ENCODE results near the gene GATD1. TPM values are rescaled to one million over a fixed set of nuclear protein-coding genes. Genes with fewer than 3 reads are reported as not detected.
A peak's percentile ranks its signal among the peaks of the same experiment; 100 is the strongest.

GATD1 gene
- total RNA-seq, 1 donor from 2014 or later = 81.7 TPM

DNA sequence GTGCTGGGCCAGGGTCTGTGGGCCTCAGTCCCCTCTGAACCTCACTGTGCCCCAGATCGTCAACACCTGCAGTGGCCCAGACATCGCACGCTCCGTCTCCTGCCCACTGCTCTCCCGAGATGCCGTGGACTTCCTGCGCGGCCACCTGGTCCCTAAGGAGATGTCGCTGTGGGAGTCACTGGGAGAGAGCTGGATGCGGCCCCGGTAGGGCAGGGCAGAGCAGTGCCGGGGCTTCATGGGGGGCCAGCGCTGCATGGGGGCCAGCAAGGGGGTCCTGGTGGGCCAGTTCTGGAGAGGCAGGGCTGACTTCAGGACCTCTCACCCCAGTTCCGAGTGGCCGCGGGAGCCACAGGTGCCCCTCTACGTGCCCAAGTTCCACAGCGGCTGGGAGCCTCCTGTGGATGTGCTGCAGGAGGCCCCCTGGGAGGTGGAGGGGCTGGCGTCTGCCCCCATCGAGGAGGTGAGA, 54.9 kb downstream of the GATD1 start:
- DNase-seq = no peak
- intact Hi-C loops (cut with micrococcal nuclease) = loop anchor here (5.0 kb wide), 1 partner anchor 145 kb away; the partner anchor contains the start of gene PHRF1
- peaks cover 13% of the 10 kb centered on the region for H3K4me1 Mint-ChIP-seq
- H3K27ac Mint-ChIP-seq = no peak overlapping the region
- no peak overlapping the region for H3K4me3 Mint-ChIP-seq
- no peaks in the 10 kb centered on the region for H3K36me3 Mint-ChIP-seq (ENCODE audit: low read depth)
- peaks cover 20% of the 10 kb centered on the region for H3K27me3 Mint-ChIP-seq
- H3K9me3 Mint-ChIP-seq = no peaks in the 10 kb centered on the region

DNA sequence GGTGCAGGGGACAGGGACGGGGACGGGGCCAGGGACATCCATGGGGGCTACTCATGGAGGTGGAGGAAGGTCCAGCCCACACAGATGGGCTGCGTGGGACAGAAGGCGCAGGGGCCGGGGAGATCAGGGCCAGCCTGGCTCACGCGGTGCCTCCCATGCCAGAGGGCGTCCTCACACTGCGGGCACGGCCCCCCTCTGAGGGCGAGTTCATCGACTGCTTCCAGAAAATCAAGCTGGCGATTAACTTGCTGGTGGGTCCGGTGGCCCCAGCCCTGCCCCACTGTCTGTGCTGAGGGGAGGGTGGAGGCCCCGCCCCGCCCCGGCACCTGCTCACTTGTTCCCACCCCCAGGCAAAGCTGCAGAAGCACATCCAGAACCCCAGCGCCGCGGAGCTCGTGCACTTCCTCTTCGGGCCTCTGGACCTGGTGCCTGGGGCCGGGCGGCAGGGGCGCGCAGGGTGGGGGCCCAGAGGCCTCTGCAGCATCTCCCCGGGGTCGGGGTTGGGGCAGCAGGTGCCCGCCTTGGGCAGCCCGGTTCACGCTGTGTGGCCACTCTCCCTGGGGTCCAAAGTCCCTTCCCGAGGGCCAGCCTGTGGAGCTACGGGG, 55.4 kb downstream of the GATD1 start:
- peaks cover 13% of the 10 kb centered on the region for H3K4me1 Mint-ChIP-seq
- H3K9me3 Mint-ChIP-seq = no peaks in the 10 kb centered on the region
- peak overlapping the region; percentile 53 for H3K4me3 Mint-ChIP-seq
- H3K27ac Mint-ChIP-seq = no peak overlapping the region
- DNase-seq = peak; percentile 85
- H3K36me3 Mint-ChIP-seq (ENCODE audit: low read depth) = no peaks in the 10 kb centered on the region
- intact Hi-C loops (cut with micrococcal nuclease) = loop anchor here (5.0 kb wide), 1 partner anchor 145 kb away; the partner anchor contains the start of gene PHRF1
- H3K27me3 Mint-ChIP-seq = peaks cover 20% of the 10 kb centered on the region

DNA sequence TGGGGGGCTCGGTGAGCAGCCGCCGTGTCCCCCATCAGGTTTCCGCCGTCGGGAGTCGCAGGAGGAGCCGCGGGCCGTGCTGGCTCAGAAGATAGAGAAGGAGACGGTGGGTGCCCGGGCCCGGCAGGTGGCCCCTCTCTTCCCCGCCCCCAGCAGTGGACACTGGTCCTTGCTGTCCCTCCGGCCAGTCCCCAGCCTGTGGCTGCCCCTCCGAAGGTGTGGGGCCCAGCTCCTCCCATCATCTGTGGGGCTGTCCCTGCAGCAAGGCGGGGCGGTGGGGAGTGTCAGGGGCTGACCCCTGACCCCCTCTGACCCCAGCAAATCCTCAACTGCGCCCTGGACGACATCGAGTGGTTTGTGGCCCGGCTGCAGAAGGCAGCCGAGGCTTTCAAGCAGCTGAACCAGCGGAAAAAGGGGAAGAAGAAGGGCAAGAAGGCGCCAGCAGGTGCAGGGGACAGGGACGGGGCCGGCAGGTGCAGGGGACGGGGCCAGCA, 56.0 kb downstream of the GATD1 start:
- intact Hi-C loops (cut with micrococcal nuclease) = loop anchor here (5.0 kb wide), 1 partner anchor 144 kb away; the partner anchor contains the start of gene PHRF1

DNA sequence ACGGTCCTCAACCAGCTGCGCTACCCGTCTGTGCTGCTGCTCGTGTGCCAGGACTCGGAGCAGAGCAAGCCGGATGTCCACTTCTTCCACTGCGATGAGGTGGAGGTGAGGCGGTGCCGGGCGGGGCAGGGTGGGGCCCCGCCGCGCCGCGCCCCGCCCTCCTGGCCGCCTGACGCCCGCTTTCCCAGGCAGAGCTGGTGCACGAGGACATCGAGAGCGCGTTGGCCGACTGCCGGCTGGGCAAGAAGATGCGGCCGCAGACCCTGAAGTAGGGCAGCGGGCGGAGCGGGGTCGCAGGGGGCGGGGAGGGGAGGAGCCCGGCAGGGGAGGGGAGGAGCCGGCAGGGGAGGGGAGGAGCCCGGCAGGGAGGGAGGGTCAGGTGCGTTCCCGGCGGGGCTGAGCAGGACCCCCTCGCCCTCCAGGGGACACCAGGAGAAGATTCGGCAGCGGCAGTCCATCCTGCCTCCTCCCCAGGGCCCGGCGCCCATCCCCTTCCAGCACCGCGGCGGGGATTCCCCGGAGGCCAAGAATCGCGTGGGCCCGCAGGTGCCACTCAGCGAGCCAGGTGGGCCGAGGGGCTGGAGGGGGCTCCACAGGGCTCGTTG, 56.5 kb downstream of the GATD1 start:
- Mint-ChIP-seq H3K4me3 (peak overlapping the region; percentile 53), H3K36me3 (ENCODE audit: low read depth) (no peaks in the 10 kb centered on the region), H3K27me3 (peaks cover 24% of the 10 kb centered on the region), H3K4me1 (peaks cover 11% of the 10 kb centered on the region), H3K9me3 (no peaks in the 10 kb centered on the region), H3K27ac (no peak overlapping the region)
- peak; percentile 75 for DNase-seq
- intact Hi-C loops (cut with micrococcal nuclease) = loop anchor here (5.0 kb wide), 1 partner anchor 143 kb away; the partner anchor contains the start of gene PHRF1

More for the DNA sequence above, 56.0 kb downstream of the GATD1 start:
- Mint-ChIP-seq H3K27ac (no peak overlapping the region), H3K4me3 (peak overlapping the region; percentile 53), H3K27me3 (peaks cover 24% of the 10 kb centered on the region), H3K36me3 (ENCODE audit: low read depth) (no peaks in the 10 kb centered on the region), H3K9me3 (no peaks in the 10 kb centered on the region), H3K4me1 (peaks cover 11% of the 10 kb centered on the region)
- no peak for DNase-seq

DNA sequence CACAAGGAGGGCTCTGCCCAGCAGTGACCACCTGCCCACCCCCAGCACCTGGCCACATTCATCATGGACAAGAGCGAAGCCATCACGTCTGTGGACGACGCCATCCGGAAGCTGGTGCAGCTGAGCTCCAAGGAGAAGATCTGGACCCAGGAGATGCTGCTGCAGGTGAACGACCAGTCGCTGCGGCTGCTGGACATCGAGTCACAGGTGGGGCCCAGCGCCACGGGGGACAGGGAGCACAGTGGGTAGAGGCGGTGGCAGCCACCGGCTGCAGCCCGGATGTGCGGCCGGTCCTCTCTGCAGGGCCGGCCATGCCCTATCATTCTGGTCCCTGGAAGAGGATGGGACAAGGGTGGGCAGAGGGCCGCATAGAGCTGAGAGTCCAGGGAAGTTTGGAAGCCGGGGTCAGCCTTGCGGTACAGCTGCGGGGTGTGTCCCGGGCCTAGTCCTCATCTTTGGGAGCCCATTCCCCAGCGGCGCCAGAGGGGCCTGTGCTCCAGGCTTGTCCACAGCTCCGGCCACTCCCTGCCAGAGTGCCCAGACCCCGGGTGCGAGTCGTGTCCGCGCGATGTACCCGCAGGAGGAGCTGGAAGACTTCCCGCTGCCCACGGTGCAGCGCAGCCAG, 57.2 kb downstream of the GATD1 start:
- intact Hi-C loops (cut with micrococcal nuclease) = loop anchor here (5.0 kb wide), 1 partner anchor 143 kb away; the partner anchor contains the start of gene PHRF1
- peaks cover 9% of the 10 kb centered on the region for H3K4me1 Mint-ChIP-seq
- H3K4me3 Mint-ChIP-seq = peak overlapping the region; percentile 51
- H3K36me3 Mint-ChIP-seq (ENCODE audit: low read depth) = no peaks in the 10 kb centered on the region
- peaks cover 24% of the 10 kb centered on the region for H3K27me3 Mint-ChIP-seq
- no peak overlapping the region for H3K27ac Mint-ChIP-seq
- no peak for DNase-seq
- no peaks in the 10 kb centered on the region for H3K9me3 Mint-ChIP-seq

- Mint-ChIP-seq H3K27me3 (peaks cover 24% of the 10 kb centered on the region), H3K4me1 (peaks cover 7% of the 10 kb centered on the region), H3K4me3 (peak overlapping the region; percentile 51), H3K36me3 (ENCODE audit: low read depth) (no peaks in the 10 kb centered on the region), H3K9me3 (no peaks in the 10 kb centered on the region), H3K27ac (no peak overlapping the region)
- no peak for DNase-seq
- intact Hi-C loops (cut with micrococcal nuclease) = loop anchor here (5.0 kb wide), 1 partner anchor 142 kb away; the partner anchor contains the start of gene PHRF1
These were observed 57.9 kb downstream of the GATD1 start for GRCh38 chr11:719214-720016.

Other genes with a start within 250 kb of the GATD1 start
- gene HRAS, start 241.9 kb downstream of the GATD1 start, total RNA-seq = 70.8 and 94.4 TPM in 2 replicates
- 2.1 and 2.3 TPM in 2 replicates for gene LRRC56, start 240.0 kb downstream of the GATD1 start, total RNA-seq
- gene LMNTD2, start 216.7 kb downstream of the GATD1 start, total RNA-seq = 0.47 and 1.1 TPM in 2 replicates
- 21.8 and 23.1 TPM in 2 replicates for gene RASSF7, start 216.5 kb downstream of the GATD1 start, total RNA-seq
- gene PHRF1, start 201.0 kb downstream of the GATD1 start, total RNA-seq = 54.8 and 57.4 TPM in 2 replicates
- 42.8 and 45.3 TPM in 2 replicates for gene IRF7, start 161.5 kb downstream of the GATD1 start, total RNA-seq
- gene CDHR5, start 152.5 kb downstream of the GATD1 start, total RNA-seq = not detected in 2 replicates
- not detected in 2 replicates for gene SCT, start 150.3 kb downstream of the GATD1 start, total RNA-seq
- gene DRD4, start 140.2 kb downstream of the GATD1 start, total RNA-seq = 0.14 and 0.28 TPM in 2 replicates
- 66.3 and 73.9 TPM in 2 replicates for gene DEAF1, start 82.3 kb downstream of the GATD1 start, total RNA-seq
- 12.3 and 12.5 TPM in 2 replicates for gene TMEM80, start 81.7 kb downstream of the GATD1 start, total RNA-seq
- gene EPS8L2, start 71.3 kb downstream of the GATD1 start, total RNA-seq = 15.3 and 19.8 TPM in 2 replicates
- 265 and 279 TPM in 2 replicates for gene TALDO1, start 30.0 kb downstream of the GATD1 start, total RNA-seq
- gene CEND1, start 12.6 kb upstream of the GATD1 start, total RNA-seq = 3.8 and 4.2 TPM in 2 replicates
- gene SLC25A22, start 20.8 kb upstream of the GATD1 start, total RNA-seq = 84.9 and 90.3 TPM in 2 replicates
- gene PIDD1, start 27.7 kb upstream of the GATD1 start, total RNA-seq = 28.9 and 29.6 TPM in 2 replicates
- gene RPLP2, start 32.5 kb upstream of the GATD1 start, total RNA-seq = 2,367 and 2,377 TPM in 2 replicates
- gene PNPLA2, start 41.4 kb upstream of the GATD1 start, total RNA-seq = 55.0 and 56.4 TPM in 2 replicates
- 1.5 and 3.0 TPM in 2 replicates for gene CRACR2B, start 50.4 kb upstream of the GATD1 start, total RNA-seq
- gene CD151, start 55.5 kb upstream of the GATD1 start, total RNA-seq = 81.0 and 87.3 TPM in 2 replicates
- 113 and 117 TPM in 2 replicates for gene POLR2L, start 65.0 kb upstream of the GATD1 start, total RNA-seq
- gene TSPAN4, start 65.4 kb upstream of the GATD1 start, total RNA-seq = 14.8 and 15.1 TPM in 2 replicates
- gene CHID1, start 133.3 kb upstream of the GATD1 start, total RNA-seq = 99.7 and 109 TPM in 2 replicates
- gene AP2A2, start 148.4 kb upstream of the GATD1 start, total RNA-seq = 51.4 and 53.8 TPM in 2 replicates

Data from activated CD4-positive, alpha-beta T cell treated with anti-CD3 and anti-CD28 coated beads, Interleukin-2, amount 10 ng/mL, durations not matched to agents 24 days and 14 days (primary cell).